HEK293 (cell line): ENCODE measurements around the gene MYO9B.

ENCODE experiments used
- CTCF ChIP-seq: fragments of 450-650 bp; formaldehyde crosslinking; IDR thresholded peaks from 2 replicates; pipeline ENCODE4 v1.5.1; 2016; ENCODE audit warnings: missing biosample characterization, missing genetic modification characterization
- ZNF529 ChIP-seq: fragments of 450-650 bp; formaldehyde crosslinking; IDR thresholded peaks from 2 replicates; pipeline ENCODE4 v1.5.1; 2017; ENCODE audit warnings: missing genetic modification characterization, missing biosample characterization; ENCODE audit not compliant: insufficient replicate concordance
- ZNF629 ChIP-seq: fragments of 450-650 bp; formaldehyde crosslinking; IDR thresholded peaks from 2 replicates; pipeline ENCODE4 v1.5.1; 2017; ENCODE audit warnings: missing biosample characterization, missing genetic modification characterization

- TF ChIP-seq CTCF (tag by site-specific recombination) (no peak), ZNF629 (tag by site-specific recombination) (no peak), ZNF529 (tag by site-specific recombination) (no peak)
Observed at GRCh38 chr19:17108453-17108784, 32.8 kb downstream of the MYO9B start.
